Vagina (tissue), 2 donors: ENCODE data around the gene C1QTNF8.

Source experiments
- POLR2A ChIP-seq, 2 donors: fragments of 450-650 bp; IDR thresholded peaks; one replicate each; pipeline ENCODE4 v1.6.1; 2017; ENCODE audit warnings: antibody characterized with exemption in 2 of 2, mild to moderate bottlenecking in 2 of 2, moderate library complexity in 2 of 2
- POLR2AphosphoS5 ChIP-seq, 2 donors: sonication (generic); formaldehyde crosslinking; IDR thresholded peaks; one replicate each; pipeline ENCODE4 v1.9.0; 2017; ENCODE audit warnings: antibody characterized with exemption in 2 of 2, mild to moderate bottlenecking in 2 of 2, low read depth in 1 of 2; ENCODE audit not compliant: insufficient read depth in 1 of 2

GRCh38 chr16:1123525-1124230, 27.6 kb upstream of the C1QTNF8 start:
- TF ChIP-seq POLR2A (IDR thresholded peaks at IDR 0.05) (no peak), POLR2AphosphoS5 (IDR thresholded peaks at IDR 0.05; ENCODE audit: insufficient read depth in 1 of 2, low read depth in 1 of 2) (no peak)
